GM21360 (cell line): ENCODE measurements around the gene KRTAP10-4.
"Not testable (repeated sequence)": the region's sequence is repeated elsewhere in the genome, so short reads cannot be mapped to it uniquely, and the experiment has no call there.

ENCODE experiments used
- ATAC-seq: cut with Tn5 transposase; IDR thresholded peaks from one replicate; pipeline ENCODE4 v1.9.1; 2021; ENCODE audit warnings: mild to moderate bottlenecking, moderate library complexity; ENCODE audit not compliant: unreplicated experiment

Gene KRTAP10-4

DNA sequence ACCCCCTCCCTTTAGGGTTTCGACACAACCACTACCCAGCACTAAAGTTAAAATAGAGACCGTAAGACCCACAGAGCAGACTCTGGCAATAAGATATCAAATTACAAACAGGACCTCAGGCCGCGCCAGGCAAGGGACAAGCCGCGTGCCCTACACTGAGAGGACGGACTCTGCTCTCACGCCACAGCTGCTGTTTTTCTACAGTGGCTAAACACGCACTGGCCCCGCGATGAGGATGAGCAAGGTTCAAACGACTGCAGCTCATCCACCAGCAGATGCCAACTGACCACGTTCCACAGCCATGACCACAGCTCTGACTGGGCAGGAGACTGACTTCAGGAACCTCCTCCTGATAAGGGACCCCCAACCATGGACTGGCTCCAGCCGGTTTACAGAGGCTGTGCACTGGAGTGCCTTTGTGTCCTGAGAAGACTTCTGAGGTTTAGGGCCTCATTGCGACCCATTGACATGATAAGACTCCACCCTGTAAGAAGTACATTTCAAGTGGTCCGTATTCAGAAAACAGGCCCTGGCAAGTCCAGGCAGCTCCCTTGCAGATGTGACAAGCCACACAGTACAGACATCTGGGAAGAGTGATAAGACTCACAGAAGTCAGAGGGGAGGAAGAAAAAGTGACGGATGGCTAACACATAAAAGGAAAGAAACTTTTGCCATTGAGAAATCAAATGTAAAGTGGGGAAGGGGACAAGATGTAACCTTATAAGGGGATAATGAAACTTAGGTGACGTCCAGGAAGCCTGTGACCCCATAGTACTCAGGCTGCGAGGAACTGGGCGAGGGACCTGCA lies 20.3 kb downstream of the KRTAP10-4 start:
- ATAC-seq, result no peak

DNA sequence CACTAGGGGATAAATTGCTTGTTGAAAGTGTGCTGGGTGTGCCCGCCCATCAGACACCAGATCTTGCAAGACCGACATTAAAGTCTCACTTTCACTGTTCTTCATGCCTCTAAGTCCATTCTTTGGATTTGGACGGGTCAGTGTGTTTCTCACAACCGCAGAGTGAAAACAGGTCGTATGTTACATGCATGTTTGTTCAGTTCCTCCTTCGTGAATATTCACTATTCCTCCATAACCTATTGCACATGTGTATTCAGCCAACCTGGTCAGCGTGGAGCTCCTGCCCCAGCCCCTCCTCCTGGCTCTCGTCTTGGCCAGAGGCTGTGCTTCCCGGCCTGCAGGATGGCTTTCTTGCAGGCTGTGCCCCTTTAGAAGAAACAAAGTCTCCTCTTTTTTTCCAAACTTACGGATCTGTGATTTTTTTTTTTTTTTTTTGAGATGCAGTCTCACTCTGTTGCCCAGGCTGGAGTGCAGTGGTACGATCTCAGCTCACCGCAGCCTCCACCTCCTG lies 20.9 kb downstream of the KRTAP10-4 start:
- no peak for ATAC-seq

DNA sequence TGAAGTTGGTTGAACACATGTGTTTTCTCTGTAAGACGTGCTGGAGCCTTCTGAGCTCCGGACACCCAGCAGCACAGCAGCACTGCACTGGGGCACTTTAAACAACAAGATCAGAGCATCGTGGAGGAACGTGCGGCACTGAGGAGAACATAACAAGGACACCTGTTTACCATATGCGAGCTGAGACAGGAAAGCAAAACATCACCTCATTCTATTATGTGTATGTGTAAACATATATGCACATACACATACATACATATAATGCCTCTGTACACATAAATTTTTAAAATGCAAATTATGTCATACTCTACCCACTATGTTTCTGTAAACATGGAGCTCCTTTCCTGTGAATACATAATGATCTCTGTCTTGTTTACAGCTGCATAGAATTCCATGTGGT lies 22.0 kb downstream of the KRTAP10-4 start:
- ATAC-seq, result no peak

DNA sequence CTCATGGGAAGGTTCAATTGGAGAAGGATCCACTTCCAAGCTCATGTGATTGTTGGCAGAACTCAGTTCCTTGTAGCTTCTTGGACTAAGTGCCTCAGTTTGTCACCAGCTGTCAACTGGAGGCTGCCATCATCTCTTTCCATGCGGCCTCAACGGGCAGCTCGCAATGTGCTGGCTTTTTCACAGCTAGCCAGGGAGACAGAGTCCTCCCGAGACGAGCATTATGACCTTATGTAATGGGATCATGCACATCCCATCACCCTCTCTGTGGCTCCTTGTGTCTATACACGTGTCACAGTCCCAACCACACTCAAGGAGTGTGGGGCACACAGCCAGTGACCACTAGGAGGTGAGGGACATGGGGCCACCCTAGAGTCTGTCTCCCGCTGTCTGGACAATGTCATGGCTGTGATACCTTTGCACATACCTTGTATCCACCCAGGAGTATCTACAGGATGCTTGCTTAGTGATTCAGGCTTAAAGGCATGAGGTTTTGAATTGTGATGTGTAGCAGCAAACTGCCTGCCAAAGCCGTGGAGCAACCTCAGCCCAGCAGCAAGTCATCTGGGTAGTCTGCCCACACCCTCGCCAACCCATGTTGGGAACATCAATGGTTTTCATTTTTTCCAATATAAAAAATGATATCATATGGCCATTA lies 22.7 kb downstream of the KRTAP10-4 start:
- ATAC-seq, result no peak

DNA sequence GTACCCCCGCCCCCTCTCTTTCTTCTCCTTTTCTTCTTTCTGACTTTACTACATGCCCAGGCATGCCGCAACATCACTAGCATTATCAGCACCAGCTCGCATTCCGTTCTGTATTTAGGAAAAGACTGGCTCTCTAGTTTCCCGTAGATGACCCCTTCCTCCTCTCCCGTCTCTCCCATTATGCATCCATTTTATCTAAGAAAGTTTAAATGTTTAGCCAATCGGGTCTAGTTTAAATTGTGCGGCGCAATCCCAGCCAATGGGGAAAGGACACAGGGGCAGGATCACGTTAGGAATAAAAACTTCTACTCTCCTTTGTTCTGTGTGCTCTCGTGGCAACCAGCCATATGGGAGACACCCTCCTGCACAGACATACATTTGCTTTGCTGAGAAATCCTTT lies 24.5 kb downstream of the KRTAP10-4 start:
- ATAC-seq, result no peak

DNA sequence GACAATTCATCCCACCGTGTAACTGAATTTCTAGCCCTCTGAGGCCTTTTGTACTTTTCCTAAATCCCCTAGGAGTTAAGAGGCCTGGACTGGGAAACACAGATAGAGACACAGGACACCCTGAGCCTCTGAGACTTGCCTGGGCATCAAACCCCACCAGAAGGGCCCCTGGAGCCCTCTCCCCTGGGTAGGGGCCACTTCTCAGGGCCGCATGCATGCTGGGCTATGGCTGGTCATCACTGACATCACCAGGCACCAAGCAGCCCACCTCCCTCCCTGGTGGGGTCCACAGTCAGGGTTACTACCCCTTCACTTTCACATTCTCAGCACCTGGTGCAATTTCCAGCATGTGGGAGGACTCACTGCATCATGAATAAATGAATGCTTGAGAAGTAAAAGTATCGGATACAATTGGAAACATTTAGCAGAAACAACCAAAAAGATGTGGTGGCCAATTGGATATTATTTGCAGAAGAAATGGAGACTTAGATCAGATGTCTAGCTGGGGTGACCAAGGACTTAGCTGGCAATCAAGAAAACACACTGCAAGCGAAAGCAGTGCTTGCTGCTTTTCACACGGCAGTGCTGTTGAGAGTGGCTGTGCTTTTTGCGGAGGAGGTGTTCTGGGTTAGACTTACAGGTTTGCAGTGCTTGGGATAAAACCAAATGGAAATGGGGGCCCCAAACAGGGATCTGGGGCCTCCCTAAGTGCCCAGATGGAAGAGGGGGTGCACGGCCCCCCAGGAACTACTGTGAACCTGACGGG lies 25.9 kb downstream of the KRTAP10-4 start:
- ATAC-seq, result no peak

DNA sequence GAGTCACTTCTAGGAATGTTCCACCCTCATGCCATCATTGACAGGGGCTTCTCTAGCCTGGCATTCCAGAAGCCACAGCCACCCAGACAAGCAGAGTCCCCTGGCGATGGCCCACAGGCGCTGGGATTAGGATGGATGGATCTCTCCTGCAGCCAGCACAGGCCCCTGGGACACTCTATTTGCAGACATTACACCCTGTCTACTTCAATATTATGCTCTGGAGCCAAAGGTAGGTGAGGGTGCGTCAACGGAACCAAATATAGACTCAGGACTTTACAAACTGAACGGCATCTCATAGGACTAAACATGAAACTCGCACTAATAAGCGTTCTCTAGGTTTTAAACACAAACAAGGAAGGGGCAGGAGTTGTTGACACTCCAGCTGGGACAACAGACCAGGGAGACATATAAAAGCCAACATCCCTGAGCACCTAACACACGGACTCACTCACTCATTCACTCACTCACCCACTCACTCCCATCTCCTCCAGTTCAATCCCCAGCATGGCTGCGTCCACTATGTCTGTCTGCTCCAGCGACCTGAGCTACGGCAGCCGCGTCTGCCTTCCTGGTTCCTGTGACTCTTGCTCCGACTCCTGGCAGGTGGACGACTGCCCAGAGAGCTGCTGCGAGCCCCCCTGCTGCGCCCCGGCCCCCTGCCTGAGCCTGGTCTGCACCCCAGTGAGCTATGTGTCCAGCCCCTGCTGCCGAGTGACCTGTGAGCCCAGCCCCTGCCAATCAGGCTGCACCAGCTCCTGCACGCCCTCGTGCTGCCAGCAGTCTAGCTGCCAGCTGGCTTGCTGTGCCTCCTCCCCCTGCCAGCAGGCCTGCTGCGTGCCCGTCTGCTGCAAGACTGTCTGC lies 26.8 kb downstream of the KRTAP10-4 start, which contains the start of gene KRTAP10-7:
Gene KRTAP10-7 (plus strand): TSS at position 480 of the 861 bp plus-strand sequence. CDS start 25 bp downstream, at position 505.
- not testable (repeated sequence) for ATAC-seq

DNA sequence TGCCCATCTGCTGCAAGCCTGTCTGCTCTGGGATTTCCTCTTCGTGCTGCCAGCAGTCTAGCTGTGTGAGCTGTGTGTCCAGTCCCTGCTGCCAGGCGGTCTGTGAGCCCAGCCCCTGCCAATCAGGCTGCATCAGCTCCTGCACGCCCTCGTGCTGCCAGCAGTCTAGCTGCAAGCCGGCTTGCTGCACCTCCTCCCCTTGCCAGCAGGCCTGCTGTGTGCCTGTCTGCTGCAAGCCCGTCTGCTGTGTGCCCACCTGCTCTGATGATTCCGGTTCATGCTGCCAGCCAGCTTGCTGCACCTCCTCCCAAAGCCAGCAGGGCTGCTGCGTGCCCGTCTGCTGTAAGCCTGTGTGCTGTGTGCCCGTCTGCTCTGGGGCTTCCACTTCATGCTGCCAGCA lies 27.6 kb downstream of the KRTAP10-4 start:
- not testable (repeated sequence) for ATAC-seq

DNA sequence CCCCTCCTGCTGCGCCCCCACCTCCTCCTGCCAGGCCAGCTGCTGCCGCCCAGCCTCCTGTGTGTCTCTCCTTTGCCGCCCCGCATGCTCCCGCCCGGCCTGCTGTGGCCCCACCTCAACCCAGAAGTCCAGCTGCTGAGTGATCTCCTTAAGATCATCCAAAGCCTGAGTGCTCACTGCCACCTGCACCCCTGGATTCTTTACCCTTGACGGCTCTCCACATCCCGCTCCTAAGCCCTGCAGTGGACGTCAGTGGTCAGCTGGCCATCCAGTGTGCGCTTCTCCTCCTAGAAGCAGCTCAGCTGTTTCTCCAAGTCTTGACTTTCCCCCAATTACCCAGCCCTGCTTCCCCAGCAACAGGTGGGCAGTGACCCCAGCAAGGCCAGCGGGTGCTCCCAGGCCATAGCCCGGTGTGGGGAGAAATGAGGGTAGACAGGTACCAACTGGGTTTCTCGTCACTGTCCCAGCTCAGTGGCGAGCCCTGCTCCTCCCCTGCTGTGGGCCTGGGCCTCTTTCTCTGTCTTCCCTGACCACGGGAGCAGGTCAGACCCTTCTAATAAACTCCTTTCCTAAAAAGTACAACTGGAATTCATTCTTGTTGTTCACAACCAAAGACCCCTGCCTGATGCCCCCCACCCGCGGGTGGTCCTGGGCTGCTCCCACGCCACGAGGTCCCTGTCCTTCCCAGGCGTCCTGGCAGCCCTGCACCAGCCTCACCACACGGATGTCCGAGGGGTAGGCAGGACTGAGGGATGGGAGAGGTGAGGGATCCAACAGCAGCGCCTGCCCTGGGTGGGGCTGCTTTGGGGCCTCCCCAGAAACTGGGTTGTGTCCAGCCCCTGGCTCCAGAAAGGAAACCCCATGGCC lies 28.3 kb downstream of the KRTAP10-4 start:
- ATAC-seq, result no peak

DNA sequence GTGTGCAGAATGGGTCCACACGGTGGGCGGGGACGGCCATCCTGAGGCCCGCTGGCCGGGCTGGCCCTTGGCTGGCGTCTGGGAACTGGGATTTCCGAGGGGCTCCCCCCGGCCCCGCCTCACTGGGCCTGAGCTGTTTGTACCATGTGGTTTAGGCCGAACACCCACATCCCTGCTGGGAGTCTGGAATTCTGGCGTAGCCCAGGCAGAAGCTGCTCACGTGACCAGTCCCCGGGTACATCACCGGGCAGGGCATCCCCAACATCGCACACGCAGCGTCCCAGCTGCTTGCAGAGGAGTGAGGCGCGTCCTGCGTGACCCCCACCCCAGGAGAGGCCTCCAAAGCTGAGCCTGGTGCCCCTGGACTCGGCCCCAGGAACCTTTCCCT lies 28.9 kb downstream of the KRTAP10-4 start:
- no peak for ATAC-seq

DNA sequence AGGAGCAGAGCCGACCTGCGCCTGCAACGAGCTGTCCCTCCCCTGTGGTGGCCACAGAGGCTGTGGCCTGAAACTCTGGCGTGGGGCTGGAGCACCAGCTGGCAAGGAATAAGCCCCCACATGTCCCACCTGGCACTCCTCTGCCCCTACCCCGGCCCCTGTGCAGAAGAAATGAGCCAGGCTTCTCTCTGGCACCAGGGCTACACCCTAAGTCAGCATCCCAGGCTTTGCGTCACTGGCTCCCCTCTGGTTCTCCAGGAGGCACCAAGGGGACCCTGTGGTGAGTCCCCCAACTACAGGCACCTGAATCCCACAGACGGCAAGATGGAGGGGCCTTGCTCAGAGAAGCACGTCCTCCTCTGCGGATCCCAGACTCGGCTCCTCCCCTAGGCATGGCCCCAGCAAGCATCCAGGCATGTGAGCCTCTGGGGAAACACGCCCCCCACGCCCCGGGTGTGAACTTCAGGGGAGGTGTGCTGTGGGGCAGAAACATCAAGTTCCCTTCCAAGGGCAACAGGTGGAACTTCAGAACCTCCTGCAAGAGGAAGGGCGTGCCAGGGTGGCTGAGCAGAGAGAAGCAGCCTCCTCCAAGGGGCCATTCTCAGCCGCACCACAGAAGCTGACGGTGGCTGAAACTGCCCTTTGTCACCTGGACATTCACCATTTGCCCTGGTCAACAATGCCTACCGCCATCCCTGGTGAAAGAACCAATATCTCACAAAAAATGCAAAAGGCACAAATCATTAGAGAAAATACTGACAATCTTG lies 29.8 kb downstream of the KRTAP10-4 start:
- no peak for ATAC-seq

DNA sequence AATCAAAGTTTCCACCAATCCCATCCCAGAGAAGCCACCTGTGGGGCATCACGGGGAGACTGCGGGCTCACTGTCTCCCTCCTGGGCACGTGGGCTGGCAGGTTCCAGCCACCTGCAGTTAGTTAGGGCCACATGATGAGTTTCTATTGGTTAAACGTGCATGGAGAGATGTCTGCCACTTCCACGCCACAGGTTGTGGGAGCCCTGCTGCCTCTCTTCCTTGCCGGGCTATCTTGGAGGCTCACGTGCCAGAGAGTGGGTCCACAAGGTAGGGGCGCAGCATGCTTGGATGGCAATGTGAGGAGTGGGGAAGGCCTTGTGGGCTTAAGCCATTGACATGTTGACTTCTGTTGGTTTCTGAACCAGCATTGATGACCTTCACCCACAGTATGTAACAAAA lies 30.4 kb downstream of the KRTAP10-4 start:
- no peak for ATAC-seq

DNA sequence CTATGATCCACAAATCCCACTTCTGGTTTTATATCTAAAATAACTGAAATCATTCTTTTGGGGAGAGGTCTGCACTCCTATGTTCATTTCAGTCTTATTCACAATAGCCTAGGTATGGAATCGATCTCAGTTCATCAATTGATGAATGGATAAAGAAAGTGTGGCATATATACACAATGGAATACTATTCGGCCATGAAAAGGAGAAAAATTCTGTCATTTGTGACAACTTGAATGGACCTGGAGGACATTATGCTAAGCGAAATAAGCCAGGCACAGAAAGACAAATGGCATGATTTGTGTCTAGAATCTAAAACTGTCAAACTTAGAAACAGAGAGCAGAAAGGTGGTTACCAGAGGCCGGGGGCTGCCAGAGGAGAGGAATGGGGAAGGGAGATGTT lies 33.0 kb downstream of the KRTAP10-4 start:
- ATAC-seq, result no peak

DNA sequence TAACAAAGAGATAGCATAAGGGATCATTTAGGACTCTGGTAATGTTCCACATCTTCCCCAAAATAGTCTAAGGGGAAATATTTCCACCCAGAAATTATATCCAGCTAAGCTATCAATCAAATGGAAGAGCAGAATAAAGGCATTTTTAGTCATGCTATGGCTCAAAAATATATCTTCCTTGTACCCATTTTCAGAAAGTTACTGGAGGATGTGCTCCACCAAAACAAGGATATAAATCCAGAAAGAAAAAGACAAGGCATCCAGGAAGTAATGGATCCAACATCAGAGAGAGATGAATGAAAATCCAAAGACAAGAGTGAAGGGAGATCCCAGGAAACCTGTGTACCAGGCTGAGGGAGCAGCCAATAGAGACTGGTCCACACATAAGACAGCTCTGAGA lies 35.7 kb downstream of the KRTAP10-4 start:
- no peak for ATAC-seq

DNA sequence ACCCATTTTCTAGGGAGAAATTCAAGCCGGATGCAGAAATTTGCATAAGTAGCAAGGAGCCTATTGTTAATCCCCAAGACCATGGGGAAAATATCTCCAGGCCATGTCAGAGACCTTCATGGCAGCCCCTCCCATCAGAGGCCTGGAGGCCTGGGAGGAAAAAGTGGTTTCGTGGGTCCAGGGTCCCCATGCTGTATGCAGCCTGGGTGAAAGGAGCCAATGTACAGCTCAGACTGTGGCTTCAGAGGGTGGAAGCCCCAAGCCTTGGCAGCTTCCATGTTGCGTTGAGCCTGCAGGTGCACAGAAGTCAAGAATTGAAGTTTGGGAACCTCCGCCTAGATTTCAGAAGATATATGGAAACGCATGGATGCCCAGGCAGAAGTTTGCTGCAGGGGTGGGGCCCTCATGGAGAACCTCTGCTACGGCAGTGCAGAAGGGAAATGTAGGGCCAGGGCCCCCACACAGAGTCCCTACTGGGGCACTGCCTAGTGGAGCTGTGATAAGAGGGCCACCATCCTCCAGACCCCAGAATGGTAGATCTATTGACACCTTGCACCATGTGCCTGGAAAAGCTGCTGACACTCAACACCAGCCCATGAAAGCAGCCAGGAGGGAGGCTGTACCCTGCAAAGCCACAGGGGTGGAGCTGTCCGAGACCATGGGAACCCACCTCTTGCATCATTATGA lies 36.8 kb downstream of the KRTAP10-4 start:
- ATAC-seq, result not testable (repeated sequence)

DNA sequence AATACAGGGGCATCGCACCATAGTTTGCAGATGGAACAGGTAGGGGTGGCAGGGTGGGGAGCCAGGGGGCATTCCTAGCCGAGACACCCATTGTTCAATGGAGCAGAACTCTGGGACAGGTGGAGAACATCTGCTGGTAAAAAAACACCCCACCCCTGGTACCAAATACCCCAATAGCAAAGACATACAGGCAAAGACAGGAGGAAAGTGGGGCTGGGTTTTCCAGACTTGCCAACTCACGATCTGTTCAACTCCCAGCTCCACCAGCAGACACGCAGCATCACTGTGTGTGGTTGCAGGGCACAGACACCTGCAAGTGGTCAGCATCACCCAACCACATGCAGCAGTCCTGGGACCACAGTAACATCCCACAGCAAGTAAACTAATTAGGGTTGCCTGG lies 38.0 kb downstream of the KRTAP10-4 start:
- ATAC-seq, result no peak

DNA sequence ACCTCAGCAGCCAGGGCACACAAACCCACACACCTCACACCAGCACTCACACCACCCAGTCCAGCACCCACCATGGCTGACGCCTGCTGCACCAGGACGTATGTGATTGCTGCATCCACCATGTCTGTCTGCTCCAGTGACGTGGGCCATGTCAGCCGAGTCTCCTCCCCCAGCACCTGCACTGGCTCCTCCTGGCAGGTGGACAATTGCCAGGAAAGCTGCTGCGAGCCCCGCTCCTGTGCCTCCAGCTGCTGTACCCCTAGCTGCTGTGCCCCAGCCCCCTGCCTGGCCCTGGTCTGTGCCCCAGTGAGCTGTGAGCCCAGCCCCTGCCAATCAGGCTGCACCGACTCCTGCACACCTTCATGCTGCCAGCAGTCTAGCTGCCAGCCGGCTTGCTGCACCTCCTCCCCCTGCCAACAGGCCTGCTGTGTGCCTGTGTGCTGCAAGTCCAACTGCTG lies 38.5 kb downstream of the KRTAP10-4 start, which contains the start of gene KRTAP10-8:
Gene KRTAP10-8 (plus strand): TSS at position 51 of the 458 bp plus-strand sequence. CDS start 22 bp downstream, at position 73.
- ATAC-seq, result no peak

DNA sequence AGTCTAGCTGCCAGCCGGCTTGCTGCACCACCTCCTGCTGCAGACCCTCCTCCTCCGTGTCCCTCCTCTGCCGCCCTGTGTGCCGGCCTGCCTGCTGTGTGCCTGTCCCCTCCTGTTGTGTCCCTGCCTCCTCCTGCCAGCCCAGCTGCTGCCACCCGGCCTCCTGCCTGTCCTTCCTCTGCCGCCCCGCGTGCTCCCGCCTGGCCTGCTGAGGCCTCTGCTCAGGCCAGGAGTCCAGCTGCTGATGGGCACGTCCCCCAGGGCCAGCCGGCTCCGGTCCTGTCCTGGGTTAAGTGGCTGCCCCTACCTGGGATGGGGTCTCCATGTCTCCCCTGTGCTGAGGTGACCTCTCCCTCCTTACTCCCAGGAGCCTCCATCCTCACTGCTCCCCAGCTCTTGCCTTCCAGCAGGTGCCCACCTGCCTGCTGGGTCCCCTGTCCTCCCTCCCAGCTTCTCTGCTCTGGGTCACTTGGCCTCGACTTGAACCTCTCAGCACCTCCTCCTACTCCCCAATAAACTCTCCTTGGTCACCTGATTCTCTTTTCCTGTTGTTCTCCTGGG lies 39.2 kb downstream of the KRTAP10-4 start:
- ATAC-seq, result no peak
